Measurements from ENCODE around the gene LTB.
A peak's percentile ranks its signal among the peaks of the same experiment; 100 is the strongest.

Gene LTB

DNA sequence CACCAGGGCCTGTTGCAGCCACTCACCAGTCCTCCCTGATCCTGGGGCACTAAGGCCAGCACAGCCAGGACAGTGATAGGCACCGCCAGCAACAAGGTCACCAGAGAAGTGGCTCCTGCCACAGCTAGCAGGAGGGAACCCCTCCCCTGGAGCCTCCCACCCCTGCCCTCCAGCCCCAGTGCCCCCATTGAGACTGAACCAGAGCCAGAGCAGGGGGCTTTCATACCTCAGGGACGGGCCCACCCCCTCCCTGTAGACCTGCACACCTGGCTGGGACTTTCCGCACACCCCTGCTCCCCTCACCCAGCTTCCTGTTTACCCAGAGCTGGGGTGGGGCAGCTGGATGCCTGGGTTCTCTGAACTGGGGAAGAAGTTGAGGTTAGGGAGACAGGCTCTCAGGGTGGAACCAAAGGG, at the start of gene LTB:
Gene LTB (minus strand): TSS at position 195 of the 414 bp plus-strand sequence. CDS start 7 bp downstream, at position 188.
- no peak for DNase-seq

GRCh38 chr6:31631681-31632278, 49.6 kb upstream of the LTB start:
- no peak for DNase-seq

DNA sequence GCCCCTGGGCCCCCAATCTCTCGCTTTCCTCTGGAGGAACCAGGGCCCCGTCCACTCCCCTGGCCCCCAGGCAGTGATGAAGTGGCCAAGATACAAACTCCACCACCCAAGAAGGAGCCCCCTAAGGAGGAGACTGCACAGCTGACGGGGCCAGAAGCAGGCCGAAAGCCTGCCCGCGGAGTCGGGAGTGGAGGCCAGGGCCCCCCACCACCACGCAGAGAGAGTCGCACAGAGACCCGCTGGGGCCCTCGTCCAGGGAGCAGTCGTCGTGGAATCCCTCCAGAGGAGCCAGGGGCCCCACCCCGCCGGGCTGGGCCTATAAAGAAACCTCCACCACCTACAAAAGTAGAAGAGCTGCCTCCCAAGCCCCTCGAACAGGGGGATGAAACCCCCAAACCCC, 49.0 kb upstream of the LTB start:
- DNase-seq, result no peak

GRCh38 chr6:31630177-31630934, 48.1 kb upstream of the LTB start:
- no peak for DNase-seq

DNA sequence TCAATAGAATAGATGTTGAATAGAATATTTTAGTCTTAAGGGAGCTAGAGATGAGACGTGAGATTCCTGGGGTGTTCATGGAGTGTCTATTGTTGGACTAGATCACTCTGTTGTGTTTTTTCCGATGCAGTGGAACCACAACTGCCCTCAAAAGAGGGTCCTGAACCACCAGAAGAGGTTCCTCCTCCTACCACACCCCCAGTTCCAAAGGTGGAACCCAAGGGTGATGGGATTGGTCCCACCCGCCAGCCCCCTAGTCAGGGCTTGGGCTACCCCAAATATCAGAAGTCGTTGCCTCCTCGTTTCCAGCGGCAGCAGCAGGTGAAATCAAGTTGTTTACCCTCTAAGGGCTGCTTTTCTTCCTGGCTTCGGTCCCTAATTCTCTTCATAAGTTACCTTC, 46.8 kb upstream of the LTB start:
- no peak for DNase-seq

GRCh38 chr6:31627690-31628287, 45.6 kb upstream of the LTB start:
- no peak for DNase-seq

GRCh38 chr6:31626952-31627351, 44.7 kb upstream of the LTB start:
- no peak for DNase-seq

DNA sequence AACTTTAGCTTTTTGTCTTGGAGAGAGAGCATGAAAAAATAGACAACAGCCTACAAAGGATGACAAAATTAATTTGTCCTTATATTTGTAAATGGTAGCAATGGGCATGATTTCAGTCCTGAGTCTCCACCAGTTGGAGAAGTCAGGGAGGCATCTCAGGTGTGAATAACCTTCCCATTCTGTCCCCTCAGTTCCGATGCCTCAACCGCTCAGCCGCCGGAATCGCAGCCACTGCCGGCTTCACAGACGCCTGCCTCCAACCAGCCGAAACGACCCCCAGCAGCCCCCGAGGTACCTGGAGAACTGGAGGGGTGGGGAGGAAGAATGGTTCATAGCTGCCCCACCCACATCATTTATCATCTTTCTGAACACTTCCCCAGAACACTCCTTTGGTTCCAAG, 41.8 kb upstream of the LTB start:
- DNase-seq, result no peak

DNA sequence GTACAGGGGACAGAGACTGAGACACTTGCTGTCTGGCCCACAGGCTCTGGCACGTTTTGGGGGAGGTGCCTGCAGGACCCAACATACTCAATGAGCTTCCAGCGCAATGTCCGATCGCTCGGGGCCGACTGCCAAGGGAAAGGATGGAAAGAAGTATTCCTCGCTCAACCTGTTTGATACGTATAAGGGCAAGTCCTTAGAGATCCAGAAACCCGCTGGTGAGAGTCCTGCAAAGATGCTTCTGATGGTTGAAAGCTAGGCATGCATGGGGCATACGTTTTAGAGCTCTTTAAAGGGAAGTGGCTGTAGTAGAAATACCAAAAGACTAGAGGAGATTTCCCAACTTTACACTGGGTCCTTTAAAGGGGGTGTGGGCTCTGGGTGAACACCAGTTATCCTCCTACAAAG, 40.5 kb upstream of the LTB start:
- no peak for DNase-seq

DNA sequence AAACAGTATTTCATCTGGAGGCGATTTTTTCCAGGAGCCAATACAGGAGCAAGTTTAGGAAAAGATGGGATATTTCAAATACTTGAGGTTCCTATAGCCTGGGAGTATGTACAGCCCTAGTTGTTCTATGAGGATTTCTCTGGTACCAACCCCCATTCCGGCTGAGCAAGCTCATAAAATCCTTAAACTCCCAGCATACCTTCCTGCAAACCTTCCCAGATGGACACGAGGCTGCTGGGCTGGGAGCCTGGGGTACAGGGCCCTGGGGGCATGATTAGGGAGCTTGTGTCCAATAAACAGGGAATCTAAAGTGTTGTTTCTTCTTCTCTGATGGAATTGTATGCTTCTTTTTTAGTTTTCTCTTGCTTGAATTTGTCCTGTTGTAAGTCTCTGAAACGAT, 39.8 kb upstream of the LTB start:
- DNase-seq, result no peak

DNA sequence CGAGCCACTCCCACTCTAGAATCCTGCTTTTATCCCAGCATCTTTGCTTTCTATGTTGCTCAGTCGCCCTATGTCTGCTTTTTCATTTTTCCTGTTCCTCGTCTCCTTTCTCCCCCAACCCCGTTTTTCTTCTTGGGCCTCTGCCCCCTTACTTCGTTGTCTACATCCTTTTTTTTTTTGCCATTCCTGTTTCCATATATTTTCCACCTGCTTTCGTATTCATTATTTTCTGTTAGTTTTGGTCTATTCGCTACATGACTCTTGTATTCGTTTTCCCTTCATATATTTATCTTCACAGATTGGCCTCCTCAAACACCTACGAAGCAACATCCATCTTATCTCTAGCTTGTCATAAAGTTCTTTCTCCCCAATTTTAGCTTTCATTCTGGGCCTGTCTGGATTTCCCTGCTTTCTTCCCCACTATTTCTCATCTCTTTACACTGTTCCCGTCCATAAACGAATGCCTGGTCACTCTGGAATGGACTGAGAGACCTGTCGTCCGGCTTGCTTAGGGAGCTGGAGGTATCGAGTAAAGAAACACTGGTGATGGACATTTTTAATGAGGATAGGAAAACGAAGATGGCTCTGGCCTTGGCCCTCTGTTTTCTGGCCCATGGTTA, 39.2 kb upstream of the LTB start:
- no peak for DNase-seq

DNA sequence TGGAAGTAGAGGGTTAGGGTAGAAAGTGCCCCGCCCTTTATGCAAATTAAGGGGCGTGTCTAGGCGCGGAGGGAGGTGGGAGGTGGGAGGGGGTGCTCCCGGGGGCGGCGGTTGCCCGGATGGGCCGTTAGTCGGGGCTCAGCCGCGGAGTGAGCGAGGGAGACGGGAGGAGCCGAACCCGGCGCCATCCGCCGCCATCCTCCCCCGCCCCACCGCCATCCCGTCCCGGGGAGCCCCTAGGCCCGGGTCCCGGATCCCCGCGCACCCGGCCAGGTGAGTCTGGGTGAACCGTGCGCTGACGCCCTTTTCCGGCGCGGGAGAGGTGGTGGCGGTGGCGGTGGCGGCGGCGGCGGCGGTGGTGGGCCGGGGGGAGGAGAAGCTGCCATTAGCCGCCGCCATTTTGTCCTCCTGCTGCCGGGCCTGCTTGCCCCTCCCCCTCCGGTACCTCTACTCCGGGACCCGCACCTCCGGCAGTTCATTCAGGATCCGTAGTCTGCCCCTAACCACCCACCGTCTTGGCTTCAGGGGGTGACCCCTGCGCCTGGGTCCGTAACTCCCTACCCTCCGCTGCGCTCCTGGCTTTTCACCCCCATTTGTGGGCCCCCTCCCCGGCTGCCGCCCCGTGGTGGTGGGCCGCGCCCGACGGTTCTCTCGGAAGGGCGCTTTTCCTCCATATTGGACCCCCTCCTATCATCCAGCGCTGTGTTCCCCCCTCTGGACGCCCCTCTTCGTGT, 38.5 kb upstream of the LTB start, which contains the start of gene PRRC2A:
Gene PRRC2A (plus strand): TSS at position 130 of the 734 bp plus-strand sequence. CDS start 2,075 bp downstream, outside the sequence.
- DNase-seq, result no peak

- peak; percentile 97 to 99 for DNase-seq
These were observed 37.8 kb upstream of the LTB start for GRCh38 chr6:31619805-31620585.

DNA sequence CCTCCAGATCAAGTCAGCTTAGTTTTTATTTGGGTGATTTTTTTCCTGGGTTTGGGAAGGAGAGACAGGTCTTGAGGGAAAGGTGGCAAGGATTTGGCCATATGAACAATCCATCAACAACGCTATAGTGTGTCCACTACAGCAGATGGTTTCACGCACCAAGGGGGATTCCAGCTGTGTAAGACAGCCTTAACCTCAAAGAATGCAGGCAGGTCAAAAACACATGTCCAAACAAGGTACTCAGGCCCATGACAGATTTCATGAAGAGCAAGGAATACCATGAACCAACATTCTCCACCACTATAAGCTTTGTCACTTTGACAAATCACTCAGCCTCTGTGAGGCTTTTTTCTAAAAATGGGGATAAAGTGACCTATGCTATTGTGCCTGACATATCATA, 34.8 kb upstream of the LTB start:
- no peak for DNase-seq

DNA sequence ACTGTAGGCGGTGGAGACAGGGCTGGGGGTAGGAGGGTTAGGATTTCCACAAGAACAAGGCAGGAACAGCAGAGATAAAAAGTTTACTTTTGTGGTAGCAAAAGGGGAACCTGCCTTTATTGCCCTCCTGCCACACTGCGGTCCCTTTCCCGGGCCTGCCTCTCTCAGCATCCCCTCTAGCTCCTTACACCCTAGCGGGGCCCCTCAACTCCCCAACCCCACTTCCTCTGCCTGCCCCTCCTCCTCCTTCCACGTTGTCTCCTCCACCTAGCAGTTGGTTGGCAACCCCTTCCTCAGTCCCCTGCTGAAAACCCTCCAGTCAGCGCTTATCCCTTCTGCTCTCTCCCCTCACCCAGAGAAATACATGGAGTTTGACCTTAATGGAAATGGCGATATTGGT, 33.5 kb upstream of the LTB start:
- DNase-seq, result no peak

GRCh38 chr6:31614684-31615578, 32.7 kb upstream of the LTB start, which contains the start of gene AIF1:
Gene AIF1, plus strand, starts transcription at chr6:31615234. Its CDS starts 96 bp downstream, at chr6:31615330.
- peak in 1 of 2 donors; percentile 29 for DNase-seq

GRCh38 chr6:31614075-31614619, 31.9 kb upstream of the LTB start:
- peak in 1 of 2 donors; percentile 11 for DNase-seq

GRCh38 chr6:31610968-31611367, 28.7 kb upstream of the LTB start:
- DNase-seq, result no peak

DNA sequence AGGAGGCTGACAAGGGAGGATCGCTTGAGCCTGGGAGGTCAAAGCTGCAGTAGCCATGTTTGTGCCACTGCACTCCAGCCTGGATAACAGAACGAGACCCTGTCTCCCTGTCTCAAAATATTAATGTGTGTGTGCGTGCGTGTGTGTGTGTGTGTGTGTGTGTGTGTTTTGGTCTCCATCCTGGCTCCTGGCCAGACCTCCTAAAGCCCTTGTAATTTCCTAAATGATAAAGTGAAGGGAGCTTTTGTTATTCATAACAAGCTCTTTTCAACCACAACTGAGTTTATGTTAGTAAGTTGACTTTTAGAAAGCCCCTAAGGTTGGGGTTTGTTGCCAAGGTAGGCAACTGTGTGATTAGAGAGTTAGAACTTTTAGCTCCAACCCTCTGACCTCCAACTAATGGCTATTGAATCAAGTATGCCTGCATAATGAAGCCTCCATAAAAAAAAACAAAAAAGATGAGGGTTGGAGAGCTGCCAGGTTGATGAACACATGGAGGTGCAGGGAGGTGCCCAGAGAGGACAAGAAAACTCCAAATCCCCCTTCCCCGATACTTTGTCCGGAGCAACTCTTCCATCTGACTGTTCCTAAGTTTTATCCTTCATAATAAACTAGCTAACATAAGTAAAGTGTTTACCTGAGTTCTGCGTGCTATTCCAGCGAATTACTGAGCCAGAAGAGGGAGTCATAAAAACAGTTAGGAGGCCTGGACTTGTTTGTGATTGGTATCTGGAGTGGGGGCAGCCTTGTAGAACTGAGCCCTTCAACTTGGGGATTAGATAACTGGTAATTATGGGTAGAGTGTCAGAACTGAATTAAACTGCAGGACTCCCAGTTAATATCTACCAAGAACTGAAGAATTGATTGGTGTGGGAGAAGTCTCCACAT, 27.5 kb upstream of the LTB start:
- no peak for DNase-seq
